Ovary (tissue), 9 donors: ENCODE results near the gene KCNQ4. TPM values are rescaled to one million over a fixed set of nuclear protein-coding genes. Genes with fewer than 3 reads are reported as not detected.

Experiments
- DNase-seq, 5 donors: peaks; one replicate each; pipeline ENCODE4 v3.0.0-alpha.2; 2019 to 2020
- H3K27ac ChIP-seq, 2 donors: fragments of 200-600 bp; one replicate each; pipeline versions ENCODE4 v1.5.1 to v1.8.0; 2019 to 2022
- H3K27me3 ChIP-seq: fragments of 200-600 bp; one replicate; pipeline ENCODE4 v1.8.0; 2022
- H3K36me3 ChIP-seq: fragments of 200-600 bp; sonication (generic); one replicate; pipeline ENCODE4 v1.5.1; 2019
- H3K4me1 ChIP-seq: one replicate; pipeline ENCODE4 v1.8.1; 2013; ENCODE audit warnings: mild to moderate bottlenecking, moderate library complexity; ENCODE audit not compliant: insufficient read depth
- H3K4me3 ChIP-seq: fragments of 200-600 bp; sonication (generic); one replicate; pipeline ENCODE4 v1.5.1; 2017
- H3K9me3 ChIP-seq, 2 donors: fragments of 200-600 bp in 1 of 2; sonication (generic) in 1 of 2; one replicate each; pipeline versions ENCODE4 v1.5.1 to v1.8.1; 2013 to 2019; ENCODE audit warnings: mild to moderate bottlenecking in 1 of 2, moderate library complexity in 1 of 2
- CTCF ChIP-seq, 3 donors: fragments of 450-650 bp in 2 of 3; fragments of 200-600 bp in 1 of 3; IDR thresholded peaks; one replicate each; pipeline versions ENCODE4 v1.5.1 to v1.8.0; 2016 to 2022; ENCODE audit warnings: antibody characterized with exemption in 3 of 3, mild to moderate bottlenecking in 1 of 3
- EP300 ChIP-seq: sonication (generic); formaldehyde crosslinking; IDR thresholded peaks from one replicate; pipeline ENCODE4 v1.6.1; 2017; ENCODE audit warnings: antibody characterized with exemption
- POLR2A ChIP-seq: fragments of 450-650 bp; IDR thresholded peaks from one replicate; pipeline ENCODE4 v1.6.1; 2017; ENCODE audit warnings: antibody characterized with exemption, mild to moderate bottlenecking, moderate library complexity
- WGBS, 3 donors: extraction: QIAGEN DNeasy Blood & Tissue Kit in 1 of 3; methylation state at CpG; one replicate each; pipeline versions ENCODE4 v1.1.5 to v1.1.7; 2013 to 2017; 5-methylcytosine and 5-hydroxymethylcytosine counted together
- intact Hi-C, 4 donors: fragments of 100-400 bp; cut with DNase I; formaldehyde crosslinking; loops; one replicate each; pipeline versions ENCODE4 v1.11.0 to v1.15.1; 2022 to 2023
- polyA plus RNA-seq, 2 donors: library from polyadenylated mRNA; stranded (reverse); fragments of 200-250 nt in 1 of 2; fragments of 350-450 nt in 1 of 2; fragmentation: Illumina TruSeq in 1 of 2; extraction: RNeasy Lipid Tissue Mini Kit (QIAGEN cat#74804) in 1 of 2; gene quantifications; one replicate each; pipeline ENCODE4 v1.2.3, GENCODE V29; 2013 to 2014
- total RNA-seq, 7 donors: library from RNA; depleted of rRNA in 2 of 7; stranded (reverse); fragments of >200 nt in 2 of 7; fragmentation: NEBNext Ultra II Directional in 3 of 7; extraction: Animal tissue kit (Norgen Biotek cat#: 25700) in 3 of 7; gene quantifications; one replicate each; pipeline versions ENCODE4 v1.1.0 to v1.2.4, GENCODE V29; 2016 to 2023
- donor health status: DM: no; HTN: no; CAD: no; lungs with moderate emphysema.
- donor health status: DM: no; HTN: no; CAD: no.
- donor health status: Bipolar disorder and iron deficiency.
- donor health status: DM: yes; HTN: yes; CAD: no.
- donor health status: DM: no; HTN: no; CAD: no.
- donor health status: DM: yes; HTN: yes; CAD: no.

The KCNQ4 gene
- total and polyA plus RNA-seq, 9 donors = 0.36 to 3.1 (median 0.84) TPM

GRCh38 chr1:40792036-40792435 is 8.4 kb downstream of the KCNQ4 start:
- H3K36me3 ChIP-seq = no peaks in the 10 kb centered on the region
- DNase-seq = no peak
- H3K4me3 ChIP-seq = no peak overlapping the region
- H3K4me1 ChIP-seq = no peaks in the 10 kb centered on the region
- H3K27me3 ChIP-seq = no peaks in the 10 kb centered on the region
- no peak for TF ChIP-seq POLR2A
- no peak for TF ChIP-seq EP300
- TF ChIP-seq CTCF (IDR thresholded peaks at IDR 0.05) = no peak
- H3K9me3 ChIP-seq = no peaks in the 10 kb centered on the region
- H3K27ac ChIP-seq = no peak overlapping the region
- intact Hi-C loops = no loop called here
- WGBS, 3 donors = 59 to 71% (median 71%) methylated on average over 7 of the region's 7 CpGs

- TF ChIP-seq CTCF (IDR thresholded peaks at IDR 0.05) = no peak
- TF ChIP-seq POLR2A = no peak
- TF ChIP-seq EP300 = no peak
- no peak for DNase-seq
- H3K4me1 ChIP-seq = peaks cover 4% of the 10 kb centered on the region
These were observed 10.0 kb downstream of the KCNQ4 start for GRCh38 chr1:40793617-40794016.

GRCh38 chr1:40794048-40794447 is 10.5 kb downstream of the KCNQ4 start:
- intact Hi-C loops = no loop called here
- H3K36me3 ChIP-seq = no peaks in the 10 kb centered on the region
- H3K27me3 ChIP-seq = no peaks in the 10 kb centered on the region
- DNase-seq = no peak
- WGBS, 3 donors = 88 to 91% (median 88%) methylated on average over 4 of the region's 4 CpGs
- H3K9me3 ChIP-seq = no peaks in the 10 kb centered on the region
- peaks cover 8% of the 10 kb centered on the region for H3K4me1 ChIP-seq
- H3K4me3 ChIP-seq = no peak overlapping the region
- no peak overlapping the region for H3K27ac ChIP-seq
- TF ChIP-seq EP300 (no peak), POLR2A (no peak), CTCF (IDR thresholded peaks at IDR 0.05) (no peak)

More at GRCh38 chr1:40793617-40794016, 10.0 kb downstream of the KCNQ4 start:
- Histone ChIP-seq H3K4me3 (no peak overlapping the region), H3K27me3 (no peaks in the 10 kb centered on the region), H3K9me3 (no peaks in the 10 kb centered on the region), H3K36me3 (no peaks in the 10 kb centered on the region), H3K27ac (no peak overlapping the region)
- intact Hi-C loops = no loop called here
- 89 to 97% (median 90%) methylated on average over 3 of the region's 3 CpGs for WGBS, 3 donors

GRCh38 chr1:40794974-40795715 is 11.6 kb downstream of the KCNQ4 start:
- WGBS, 3 donors = 85 to 86% (median 86%) methylated on average over 10 of the region's 10 CpGs
- intact Hi-C loops = no loop called here

More at GRCh38 chr1:40794974-40795715, 11.6 kb downstream of the KCNQ4 start:
- H3K36me3 ChIP-seq = no peaks in the 10 kb centered on the region
- H3K4me3 ChIP-seq = no peak overlapping the region
- H3K27ac ChIP-seq = no peak overlapping the region
- no peaks in the 10 kb centered on the region for H3K9me3 ChIP-seq
- TF ChIP-seq POLR2A (no peak), CTCF (IDR thresholded peaks at IDR 0.05) (no peak), EP300 (no peak)
- no peak for DNase-seq
- H3K27me3 ChIP-seq = no peaks in the 10 kb centered on the region
- peaks cover 16% of the 10 kb centered on the region for H3K4me1 ChIP-seq
